Stomach (tissue), 9 donors: ENCODE results near the gene ZNF385C. TPM values are rescaled to one million over a fixed set of nuclear protein-coding genes. Genes with fewer than 3 reads are reported as not detected.

ENCODE experiments used
- DNase-seq, 2 donors: peaks; one replicate each; pipeline versions ENCODE4 v3.0.0 to v3.0.0-alpha.2; 2013 to 2019
- H3K27ac ChIP-seq, 5 donors: fragments of 200-600 bp in 4 of 5; sonication (generic) in 4 of 5; one replicate each; pipeline ENCODE4 v1.5.1; 2013 to 2019; ENCODE audit warnings: mild to moderate bottlenecking in 1 of 5, moderate library complexity in 1 of 5
- H3K27me3 ChIP-seq, 3 donors: fragments of 200-600 bp; sonication (generic); one replicate each; pipeline ENCODE4 v1.5.1; 2017 to 2019; ENCODE audit warnings: mixed run types in 1 of 3
- H3K36me3 ChIP-seq, 4 donors: fragments of 200-600 bp; sonication (generic); 1 replicate in 3 of 4; 2 replicates in 1 of 4; pipeline ENCODE4 v1.5.1; 2016 to 2019
- H3K4me1 ChIP-seq, 4 donors: fragments of 200-600 bp; sonication (generic); one replicate each; pipeline ENCODE4 v1.5.1; 2016 to 2019
- H3K4me3 ChIP-seq, 4 donors: fragments of 200-600 bp; sonication (generic) in 3 of 4; one replicate each; pipeline ENCODE4 v1.5.1; 2016 to 2019; ENCODE audit warnings: mild to moderate bottlenecking in 1 of 4
- H3K9me3 ChIP-seq, 4 donors: fragments of 200-600 bp; sonication (generic); one replicate each; pipeline ENCODE4 v1.5.1; 2016 to 2019
- EP300 ChIP-seq: sonication (generic); formaldehyde crosslinking; IDR thresholded peaks from one replicate; pipeline ENCODE4 v1.6.1; 2017; ENCODE audit warnings: antibody characterized with exemption
- POLR2A ChIP-seq, 4 donors: fragments of 450-650 bp; IDR thresholded peaks; one replicate each; pipeline ENCODE4 v1.6.1; 2016; ENCODE audit warnings: antibody characterized with exemption in 4 of 4, control low read depth in 2 of 4, mild to moderate bottlenecking in 1 of 4, moderate library complexity in 1 of 4
- POLR2AphosphoS5 ChIP-seq, 3 donors: sonication (generic); formaldehyde crosslinking; IDR thresholded peaks; one replicate each; pipeline ENCODE4 v1.6.1; 2016; ENCODE audit warnings: antibody characterized with exemption in 3 of 3
- WGBS, 5 donors: extraction: QIAGEN DNeasy Blood & Tissue Kit in 3 of 5; methylation state at CpG; one replicate each; pipeline versions ENCODE4 v1.1.5 to v1.1.7; 2013 to 2018; 5-methylcytosine and 5-hydroxymethylcytosine counted together
- intact Hi-C: fragments of 100-400 bp; cut with DNase I; formaldehyde crosslinking; loops from one replicate; pipeline ENCODE4 v1.15.1; 2023; ENCODE audit warnings: low total_unique reads
- polyA plus RNA-seq, 3 donors: library from polyadenylated mRNA; stranded (reverse); fragments of 200-250 nt; gene quantifications; one replicate each; pipeline ENCODE4 v1.2.3, GENCODE V29; 2013
- total RNA-seq, 5 donors: library from RNA; depleted of rRNA; stranded (reverse); fragments of >200 nt; gene quantifications; one replicate each; pipeline versions ENCODE4 v1.1.0 to v1.2.3, GENCODE V29; 2014 to 2016
- TF ChIP-seq, protein P1 (sequence below), 7 experiments: fragments of 450-650 bp in 4 of 7; fragments of 200-600 bp in 3 of 7; sonication (generic) in 3 of 7; IDR thresholded peaks; one replicate each; pipeline ENCODE4 v1.5.1; 2016 to 2019; ENCODE audit warnings: antibody characterized with exemption in 7 of 7, control low read depth in 2 of 7, mild to moderate bottlenecking in 1 of 7
- donor health status: healthy with polysubstance abuse.
- donor health status: Bipolar disorder and iron deficiency.
- donor health status: healthy.

The ZNF385C gene
- total and polyA plus RNA-seq, 8 donors = 0.31 to 1.4 (median 0.70) TPM; not detected in 4

GRCh38 chr17:42002175-42002791 is 96.0 kb downstream of the ZNF385C start:
- H3K36me3 ChIP-seq = peaks cover 34 to 58% (median 55%) of the 10 kb centered on the region in 4 donors
- H3K4me3 ChIP-seq = no peak overlapping the region
- DNase-seq = no peak
- H3K4me1 ChIP-seq = peaks cover 11 to 76% (median 51%) of the 10 kb centered on the region in 4 donors
- TF ChIP-seq EP300 (no peak), POLR2AphosphoS5 (IDR thresholded peaks at IDR 0.05) (no peak), POLR2A (IDR thresholded peaks at IDR 0.05) (no peak)
- TF ChIP-seq, protein P1, sequence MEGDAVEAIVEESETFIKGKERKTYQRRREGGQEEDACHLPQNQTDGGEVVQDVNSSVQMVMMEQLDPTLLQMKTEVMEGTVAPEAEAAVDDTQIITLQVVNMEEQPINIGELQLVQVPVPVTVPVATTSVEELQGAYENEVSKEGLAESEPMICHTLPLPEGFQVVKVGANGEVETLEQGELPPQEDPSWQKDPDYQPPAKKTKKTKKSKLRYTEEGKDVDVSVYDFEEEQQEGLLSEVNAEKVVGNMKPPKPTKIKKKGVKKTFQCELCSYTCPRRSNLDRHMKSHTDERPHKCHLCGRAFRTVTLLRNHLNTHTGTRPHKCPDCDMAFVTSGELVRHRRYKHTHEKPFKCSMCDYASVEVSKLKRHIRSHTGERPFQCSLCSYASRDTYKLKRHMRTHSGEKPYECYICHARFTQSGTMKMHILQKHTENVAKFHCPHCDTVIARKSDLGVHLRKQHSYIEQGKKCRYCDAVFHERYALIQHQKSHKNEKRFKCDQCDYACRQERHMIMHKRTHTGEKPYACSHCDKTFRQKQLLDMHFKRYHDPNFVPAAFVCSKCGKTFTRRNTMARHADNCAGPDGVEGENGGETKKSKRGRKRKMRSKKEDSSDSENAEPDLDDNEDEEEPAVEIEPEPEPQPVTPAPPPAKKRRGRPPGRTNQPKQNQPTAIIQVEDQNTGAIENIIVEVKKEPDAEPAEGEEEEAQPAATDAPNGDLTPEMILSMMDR (IDR thresholded peaks at IDR 0.05) = no peak
- no peaks in the 10 kb centered on the region for H3K9me3 ChIP-seq
- H3K27ac ChIP-seq = peak overlapping the region in 3 of 5 donors; percentile 50 to 79 (median 54)
- intact Hi-C loops = no loop called here
- no peaks in the 10 kb centered on the region for H3K27me3 ChIP-seq
- 80 to 88% (median 83%) methylated on average over 7 of the region's 7 CpGs for WGBS, 5 donors

- Histone ChIP-seq H3K4me3 (no peak overlapping the region), H3K27me3 (no peaks in the 10 kb centered on the region), H3K36me3 (peaks cover 39 to 63% (median 60%) of the 10 kb centered on the region in 4 donors), H3K9me3 (no peaks in the 10 kb centered on the region), H3K27ac (peak overlapping the region in 2 of 5 donors; percentile 70 to 79), H3K4me1 (peaks cover 11 to 70% (median 49%) of the 10 kb centered on the region in 4 donors)
- DNase-seq = no peak
- no peak for TF ChIP-seq POLR2A (IDR thresholded peaks at IDR 0.05)
- TF ChIP-seq, protein P1 (IDR thresholded peaks at IDR 0.05) = no peak
- TF ChIP-seq EP300 = no peak
- no peak for TF ChIP-seq POLR2AphosphoS5 (IDR thresholded peaks at IDR 0.05)
- WGBS, 5 donors = 79 to 86% (median 85%) methylated on average over 2 of the region's 2 CpGs
- intact Hi-C loops = no loop called here
Measured at GRCh38 chr17:42001729-42002128, 96.5 kb downstream of the ZNF385C start.

DNA sequence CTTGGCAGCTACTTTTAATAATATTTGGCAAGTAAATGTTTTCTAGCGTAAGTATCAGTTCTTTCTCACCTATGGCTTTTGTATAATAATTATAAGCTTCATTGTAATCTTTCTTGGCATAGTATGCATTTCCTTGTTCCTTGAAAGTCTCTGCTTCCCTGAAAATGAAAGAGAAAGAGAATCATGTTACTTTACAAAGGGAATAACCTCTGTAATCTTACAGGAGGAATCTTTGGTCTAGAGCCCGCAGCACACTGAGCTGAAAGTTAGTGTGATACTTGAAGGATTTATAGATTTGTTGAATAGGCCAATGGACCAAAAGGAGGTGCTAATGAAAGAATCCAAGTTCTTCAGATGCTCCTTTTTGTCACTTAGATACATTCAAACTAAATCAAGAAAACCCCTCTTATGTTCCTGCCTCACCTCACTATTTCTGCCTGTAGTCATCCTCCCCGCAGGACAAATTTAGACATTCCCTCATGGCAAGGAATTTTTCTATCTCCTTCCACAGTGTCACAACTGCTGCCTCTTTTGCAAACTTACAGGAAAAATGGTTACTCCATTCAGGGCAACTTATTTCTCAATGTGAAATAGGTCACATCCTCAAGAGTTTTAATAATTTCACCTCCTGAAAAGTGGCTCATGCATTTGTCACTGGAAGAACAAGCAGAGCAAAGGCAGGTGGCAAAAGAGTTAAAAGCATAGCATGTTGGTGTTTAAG is 97.7 kb downstream of the ZNF385C start:
- Histone ChIP-seq H3K9me3 (no peaks in the 10 kb centered on the region), H3K4me3 (no peak overlapping the region), H3K27ac (peak overlapping the region; percentile 42 to 77 (median 69)), H3K4me1 (peaks cover 11 to 61% (median 43%) of the 10 kb centered on the region in 4 donors), H3K36me3 (peaks cover 51 to 75% (median 72%) of the 10 kb centered on the region in 4 donors), H3K27me3 (no peaks in the 10 kb centered on the region)
- WGBS, 5 donors = 36 to 61% (median 51%) methylated on average over 3 of the region's 3 CpGs
- intact Hi-C loops = no loop called here
- peak in 1 of 2 donors; percentile 63 for DNase-seq
- no peak for TF ChIP-seq EP300
- TF ChIP-seq, protein P1 (IDR thresholded peaks at IDR 0.05) = no peak
- TF ChIP-seq POLR2AphosphoS5 (IDR thresholded peaks at IDR 0.05) = peak in 1 of 3 donors; percentile 64
- TF ChIP-seq POLR2A (IDR thresholded peaks at IDR 0.05) = no peak

DNA sequence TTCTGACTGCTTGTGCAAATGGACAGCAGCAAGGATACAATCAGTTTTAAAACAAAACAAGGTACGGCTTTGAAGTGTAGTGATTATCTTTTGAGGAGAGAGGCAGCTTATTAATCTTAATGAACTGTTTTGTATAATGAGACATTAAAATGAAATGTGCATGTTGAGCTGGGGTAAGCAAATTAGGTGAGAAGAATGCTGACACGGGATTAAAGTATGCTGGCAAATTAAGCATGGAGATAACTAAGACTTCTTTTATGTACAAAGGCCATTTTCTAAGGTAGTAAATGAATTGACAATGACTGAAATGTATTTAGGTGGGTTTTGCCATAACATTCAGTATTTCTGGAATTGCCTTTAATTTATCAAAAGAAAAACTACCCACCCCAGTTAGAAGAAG is 99.8 kb downstream of the ZNF385C start:
- intact Hi-C loops = no loop called here
- 30 to 46% (median 42%) methylated on average over 2 of the region's 2 CpGs for WGBS, 5 donors
- Histone ChIP-seq H3K4me3 (no peak overlapping the region), H3K27me3 (no peaks in the 10 kb centered on the region), H3K9me3 (no peaks in the 10 kb centered on the region), H3K27ac (no peak overlapping the region), H3K4me1 (peaks cover 10 to 41% (median 25%) of the 10 kb centered on the region in 4 donors), H3K36me3 (peaks cover 65 to 96% (median 93%) of the 10 kb centered on the region in 4 donors)
- no peak for TF ChIP-seq POLR2AphosphoS5 (IDR thresholded peaks at IDR 0.05)
- no peak for DNase-seq
